KMS-11 (cell line): ENCODE results near the gene PTGDR2.
A peak's percentile ranks its signal among the peaks of the same experiment; 100 is the strongest.

Source experiments
- H2AFZ ChIP-seq: fragments of 200-600 bp; sonication (generic); 2 replicates; pipeline ENCODE4 v1.6.1; 2016; ENCODE audit warnings: antibody characterized with exemption, mixed run types, low read depth
- H3K27ac ChIP-seq: fragments of 200-600 bp; sonication (generic); 2 replicates; pipeline ENCODE4 v1.6.1; 2016; ENCODE audit warnings: mild to moderate bottlenecking, mixed run types
- H3K27me3 ChIP-seq: fragments of 200-600 bp; sonication (generic); 2 replicates; pipeline ENCODE4 v1.6.1; 2017; ENCODE audit warnings: mild to moderate bottlenecking, low read depth, mixed run types, moderate library complexity; ENCODE audit not compliant: insufficient read depth
- H3K36me3 ChIP-seq: fragments of 200-600 bp; sonication (generic); 2 replicates; pipeline ENCODE4 v1.6.1; 2017; ENCODE audit warnings: mild to moderate bottlenecking, mixed run types; ENCODE audit not compliant: insufficient read depth
- H3K4me1 ChIP-seq: fragments of 200-600 bp; sonication (generic); 2 replicates; pipeline ENCODE4 v1.6.1; 2016; ENCODE audit warnings: mild to moderate bottlenecking, low read depth, mixed run types; ENCODE audit not compliant: poor library complexity, severe bottlenecking
- H3K4me2 ChIP-seq: fragments of 200-600 bp; sonication (generic); 2 replicates; pipeline ENCODE4 v1.7.0; 2016; ENCODE audit warnings: mild to moderate bottlenecking, mixed run types
- H3K4me3 ChIP-seq: fragments of 200-600 bp; sonication (generic); IDR thresholded peaks from 2 replicates; pipeline ENCODE4 v1.6.1; 2017; ENCODE audit warnings: low read depth, low read length, mixed read lengths; ENCODE audit not compliant: insufficient read depth
- H3K79me2 ChIP-seq: fragments of 200-600 bp; sonication (generic); 2 replicates; pipeline ENCODE4 v1.6.1; 2016; ENCODE audit warnings: low read depth, mixed run types; ENCODE audit not compliant: insufficient read depth
- H3K9ac ChIP-seq: fragments of 200-600 bp; sonication (generic); 2 replicates; pipeline ENCODE4 v1.6.1; 2016; ENCODE audit warnings: mild to moderate bottlenecking, mixed run types
- H4K20me1 ChIP-seq: fragments of 200-600 bp; sonication (generic); 2 replicates; pipeline ENCODE4 v1.6.1; 2016; ENCODE audit warnings: mild to moderate bottlenecking, mixed run types; ENCODE audit not compliant: insufficient read depth
- TF ChIP-seq, protein P1 (sequence below): fragments of 200-600 bp; sonication (generic); conservative IDR thresholded peaks from 2 replicates; pipeline ENCODE4 v1.6.1; 2017; ENCODE audit warnings: low read depth, mild to moderate bottlenecking, antibody characterized with exemption, low read length, moderate library complexity, mixed read lengths

Gene PTGDR2

DNA sequence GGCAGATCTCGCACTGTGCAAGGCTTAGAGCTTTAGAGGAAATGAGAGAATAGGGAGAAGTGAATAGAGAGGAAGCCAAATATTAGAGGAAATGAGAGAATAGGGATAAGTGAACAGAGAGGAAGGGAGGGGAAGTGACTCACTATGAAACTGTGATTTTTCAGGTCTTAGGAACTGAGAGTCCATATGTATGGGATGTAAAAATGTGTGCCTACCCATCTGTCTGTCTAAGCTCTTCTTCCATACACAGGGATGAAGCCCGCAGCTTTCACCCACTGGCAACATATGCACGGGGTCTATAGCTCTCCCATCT, 20.3 kb downstream of the PTGDR2 start:
- TF ChIP-seq, protein P1, sequence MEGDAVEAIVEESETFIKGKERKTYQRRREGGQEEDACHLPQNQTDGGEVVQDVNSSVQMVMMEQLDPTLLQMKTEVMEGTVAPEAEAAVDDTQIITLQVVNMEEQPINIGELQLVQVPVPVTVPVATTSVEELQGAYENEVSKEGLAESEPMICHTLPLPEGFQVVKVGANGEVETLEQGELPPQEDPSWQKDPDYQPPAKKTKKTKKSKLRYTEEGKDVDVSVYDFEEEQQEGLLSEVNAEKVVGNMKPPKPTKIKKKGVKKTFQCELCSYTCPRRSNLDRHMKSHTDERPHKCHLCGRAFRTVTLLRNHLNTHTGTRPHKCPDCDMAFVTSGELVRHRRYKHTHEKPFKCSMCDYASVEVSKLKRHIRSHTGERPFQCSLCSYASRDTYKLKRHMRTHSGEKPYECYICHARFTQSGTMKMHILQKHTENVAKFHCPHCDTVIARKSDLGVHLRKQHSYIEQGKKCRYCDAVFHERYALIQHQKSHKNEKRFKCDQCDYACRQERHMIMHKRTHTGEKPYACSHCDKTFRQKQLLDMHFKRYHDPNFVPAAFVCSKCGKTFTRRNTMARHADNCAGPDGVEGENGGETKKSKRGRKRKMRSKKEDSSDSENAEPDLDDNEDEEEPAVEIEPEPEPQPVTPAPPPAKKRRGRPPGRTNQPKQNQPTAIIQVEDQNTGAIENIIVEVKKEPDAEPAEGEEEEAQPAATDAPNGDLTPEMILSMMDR: no peak
- no peaks in the 10 kb centered on the region for H4K20me1 ChIP-seq
- H3K4me2 ChIP-seq: peak overlapping the region; percentile 9; the same call in 1 of the 2 replicates
- no peak overlapping the region for H3K9ac ChIP-seq
- H3K79me2 ChIP-seq: no peaks in the 10 kb centered on the region
- H3K27me3 ChIP-seq: no peaks in the 10 kb centered on the region
- no peak overlapping the region for H3K4me3 ChIP-seq
- no peaks in the 10 kb centered on the region for H3K36me3 ChIP-seq
- H3K4me1 ChIP-seq: peaks cover 68% of the 10 kb centered on the region
- H2AFZ ChIP-seq: no peak overlapping the region
- no peak overlapping the region for H3K27ac ChIP-seq

DNA sequence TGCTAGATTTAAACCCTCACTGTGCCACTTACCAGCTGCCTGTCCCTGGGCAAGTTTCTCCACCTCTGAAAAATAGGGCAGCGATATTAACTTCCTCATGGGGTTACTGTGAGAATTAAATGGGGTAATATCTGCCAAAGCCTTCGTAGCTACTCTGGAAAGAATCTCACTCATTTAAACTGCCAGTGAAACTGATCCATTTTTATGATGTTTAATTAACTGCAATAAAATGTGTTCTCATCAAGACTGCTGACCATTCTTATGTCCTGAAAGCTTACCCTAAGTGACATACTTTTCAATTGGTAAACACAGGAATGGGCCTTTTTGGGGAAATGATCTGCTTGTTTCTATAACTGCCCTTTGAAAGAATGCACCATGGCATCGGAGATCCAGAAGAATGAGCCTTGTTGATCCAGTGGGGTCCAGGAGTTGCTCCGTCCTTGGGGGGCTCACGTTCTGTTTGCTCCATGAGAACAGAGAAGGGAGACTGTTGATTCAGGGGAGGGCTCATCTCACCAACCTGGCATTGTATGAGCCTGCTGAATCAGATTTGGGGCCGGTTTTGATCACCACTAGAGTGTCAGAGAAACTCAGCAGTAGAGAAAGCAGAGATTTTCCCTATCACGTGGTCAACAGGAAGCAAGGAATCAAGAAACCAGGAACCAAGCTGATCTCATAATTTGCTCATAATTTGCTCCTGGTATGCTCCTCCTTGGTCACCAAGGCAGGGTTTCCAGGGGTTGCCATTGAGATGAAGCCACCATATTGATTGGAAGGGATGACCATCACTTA, 20.8 kb downstream of the PTGDR2 start:
- H3K27ac ChIP-seq: no peak overlapping the region
- H2AFZ ChIP-seq: no peak overlapping the region
- H3K9ac ChIP-seq: no peak overlapping the region
- peak overlapping the region; percentile 9; the same call in 1 of the 2 replicates for H3K4me2 ChIP-seq
- TF ChIP-seq, protein P1: no peak
- no peaks in the 10 kb centered on the region for H3K36me3 ChIP-seq
- H3K4me1 ChIP-seq: peaks cover 62% of the 10 kb centered on the region
- no peaks in the 10 kb centered on the region for H4K20me1 ChIP-seq
- no peaks in the 10 kb centered on the region for H3K27me3 ChIP-seq
- H3K4me3 ChIP-seq: no peak overlapping the region
- no peaks in the 10 kb centered on the region for H3K79me2 ChIP-seq

DNA sequence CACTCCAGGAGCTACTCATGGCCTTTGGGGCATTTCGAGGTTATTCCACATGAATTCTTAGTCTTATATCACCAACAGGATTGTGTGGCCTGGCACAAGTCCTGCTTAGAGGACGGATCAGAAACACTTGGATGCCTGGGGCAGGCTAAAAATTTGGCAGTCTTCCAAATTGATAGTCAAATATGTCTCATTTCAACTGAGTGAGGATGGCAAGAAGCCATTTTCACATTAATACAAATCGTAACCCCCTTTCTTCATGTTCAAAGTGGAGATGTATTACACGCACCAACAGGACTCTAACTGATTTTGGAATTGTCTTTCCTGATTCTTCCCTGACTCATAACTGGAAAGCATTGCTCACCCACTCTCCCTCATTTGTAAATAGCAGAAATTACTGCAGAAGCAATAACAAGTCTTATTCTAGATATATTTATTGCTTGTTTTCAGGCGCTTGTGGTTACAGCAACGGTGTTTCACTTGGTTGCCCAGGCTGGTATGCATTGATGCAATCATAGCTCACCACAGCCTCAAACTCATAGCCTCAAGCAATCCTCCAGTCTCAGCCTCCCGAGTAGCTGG, 24.2 kb downstream of the PTGDR2 start:
- Histone ChIP-seq H3K27me3 (no peaks in the 10 kb centered on the region), H3K4me2 (no peak overlapping the region), H3K9ac (no peak overlapping the region), H2AFZ (no peak overlapping the region), H4K20me1 (no peaks in the 10 kb centered on the region), H3K79me2 (no peaks in the 10 kb centered on the region), H3K4me1 (peaks cover 29% of the 10 kb centered on the region), H3K27ac (no peak overlapping the region), H3K4me3 (no peak overlapping the region), H3K36me3 (no peaks in the 10 kb centered on the region)
- TF ChIP-seq, protein P1: no peak

- H3K27ac ChIP-seq: no peak overlapping the region
- H3K79me2 ChIP-seq: no peaks in the 10 kb centered on the region
- H3K4me3 ChIP-seq: no peak overlapping the region
- no peak overlapping the region for H3K4me2 ChIP-seq
- no peak overlapping the region for H3K9ac ChIP-seq
- H3K4me1 ChIP-seq: peaks cover 27% of the 10 kb centered on the region
- H3K27me3 ChIP-seq: no peaks in the 10 kb centered on the region
- H3K36me3 ChIP-seq: no peaks in the 10 kb centered on the region
- no peaks in the 10 kb centered on the region for H4K20me1 ChIP-seq
- TF ChIP-seq, protein P1: peak; percentile 97
- H2AFZ ChIP-seq: no peak overlapping the region
Measured at GRCh38 chr11:60831143-60831500, 24.6 kb downstream of the PTGDR2 start.
